B cell (primary cell): ENCODE results near the gene PKNOX2. TPM values are rescaled to one million over a fixed set of nuclear protein-coding genes. Genes with fewer than 3 reads are reported as not detected.

Experiments used
- ATAC-seq: fragments of 200-7000 bp; cut with Tn5 transposase; one replicate; pipeline ENCODE4 v1.10.0; 2021; ENCODE audit warnings: low read depth, mild to moderate bottlenecking, moderate number of reproducible peaks, moderate library complexity
- CTCF ChIA-PET: fragments of 350-600 bp; sonication (Branson Sonifier 250); formaldehyde crosslinking; loops from one replicate; lab custom pipeline; 2021; ENCODE audit warnings: antibody characterized with exemption, inconsistent platforms; lab: Charles Lee
- POLR2A ChIA-PET: fragments of 350-600 bp; sonication (Branson Sonifier 250); formaldehyde crosslinking; loops from one replicate; lab custom pipeline; 2021; ENCODE audit warnings: antibody characterized with exemption; lab: Charles Lee
- DNase-seq: peaks from one replicate; pipeline ENCODE4 v3.0.0; 2013
- H2AFZ ChIP-seq: 2 replicates; pipeline ENCODE4 v1.6.1; 2012; ENCODE audit warnings: mild to moderate bottlenecking, low read depth, low read length; ENCODE audit not compliant: insufficient read depth, poor library complexity, severe bottlenecking
- H3K27ac ChIP-seq, 2 donors: 1 replicate in 1 of 2; 2 replicates in 1 of 2; pipeline ENCODE4 v1.5.1; 2012 to 2013; ENCODE audit warnings: low read length in 2 of 2, mild to moderate bottlenecking in 2 of 2, moderate library complexity in 1 of 2
- H3K27me3 ChIP-seq, 4 experiments: fragments of 200-600 bp in 1 of 4; sonication (generic) in 1 of 4; replicated peaks in 1 of 4; 1 replicate in 2 of 4; 2 replicates in 2 of 4; pipeline versions ENCODE4 v1.6.1 to v1.7.0; 2013 to 2016; ENCODE audit warnings: low read length in 3 of 4, mild to moderate bottlenecking in 2 of 4, mixed read lengths in 1 of 4, moderate library complexity in 1 of 4; ENCODE audit not compliant: insufficient read depth in 4 of 4, control insufficient read depth in 3 of 4; ENCODE audit errors: control extremely low read depth in 1 of 4
- H3K36me3 ChIP-seq, 2 experiments: replicated peaks in 1 of 2; 1 replicate in 1 of 2; 2 replicates in 1 of 2; pipeline versions ENCODE4 v1.6.1 to v1.7.1; 2013; ENCODE audit warnings: low read length in 1 of 2; ENCODE audit not compliant: insufficient read depth in 2 of 2, control insufficient read depth in 1 of 2; ENCODE audit errors: control extremely low read depth in 1 of 2, extremely low read depth in 1 of 2
- H3K4me1 ChIP-seq, 2 donors: fragments of 200-600 bp in 1 of 2; sonication (generic) in 1 of 2; 1 replicate in 1 of 2; 2 replicates in 1 of 2; pipeline versions ENCODE4 v1.5.1 to v1.6.1; 2013 to 2017; ENCODE audit warnings: low read length in 2 of 2; ENCODE audit not compliant: control insufficient read depth in 2 of 2, insufficient read depth in 2 of 2
- H3K4me2 ChIP-seq: replicated peaks from 2 replicates; pipeline ENCODE3; 2012; ENCODE audit warnings: mild to moderate bottlenecking, low read depth, low read length; ENCODE audit not compliant: poor library complexity, severe bottlenecking
- H3K4me3 ChIP-seq, 5 experiments: fragments of 200-600 bp in 1 of 5; sonication (generic) in 1 of 5; 1 replicate in 3 of 5; 2 replicates in 2 of 5; pipeline versions ENCODE4 v1.5.1 to v1.7.0; 2011 to 2016; ENCODE audit warnings: low read length in 4 of 5, mild to moderate bottlenecking in 4 of 5, low read depth in 2 of 5, control low read depth in 1 of 5, moderate library complexity in 1 of 5; ENCODE audit not compliant: insufficient read depth in 1 of 5; ENCODE audit errors: control extremely low read depth in 1 of 5, extremely low read depth in 1 of 5
- H3K79me2 ChIP-seq: fragments of 200-600 bp; sonication (generic); one replicate; pipeline ENCODE4 v1.6.0; 2016; ENCODE audit warnings: low read length; ENCODE audit not compliant: control insufficient read depth, insufficient read depth
- H3K9ac ChIP-seq: fragments of 200-600 bp; sonication (generic); 2 replicates; pipeline ENCODE4 v1.6.1; 2017; ENCODE audit warnings: mild to moderate bottlenecking, low read length, moderate library complexity
- H3K9me3 ChIP-seq, 3 donors: one replicate each; pipeline versions ENCODE4 v1.6.1 to v1.7.1; 2013; ENCODE audit warnings: low read length in 2 of 3; ENCODE audit not compliant: control insufficient read depth in 2 of 3, insufficient read depth in 1 of 3; ENCODE audit errors: control extremely low read depth in 1 of 3
- H4K20me1 ChIP-seq: 2 replicates; pipeline ENCODE4 v1.6.0; 2012; ENCODE audit warnings: mild to moderate bottlenecking, low read length; ENCODE audit not compliant: insufficient read depth, control insufficient read depth, poor library complexity, severe bottlenecking
- H3K27ac Mint-ChIP-seq: one replicate; pipeline ENCODE4 v1.8.0; 2021; ENCODE audit warnings: mixed read lengths
- H3K27me3 Mint-ChIP-seq: one replicate; pipeline ENCODE4 v1.8.0; 2021; ENCODE audit warnings: mixed read lengths
- H3K4me1 Mint-ChIP-seq: one replicate; pipeline ENCODE4 v1.8.0; 2021; ENCODE audit warnings: mixed read lengths
- H3K4me3 Mint-ChIP-seq: one replicate; pipeline ENCODE4 v1.8.0; 2021; ENCODE audit warnings: mixed read lengths
- H3K9me3 Mint-ChIP-seq: one replicate; pipeline ENCODE4 v1.8.0; 2022; ENCODE audit warnings: mixed read lengths; ENCODE audit not compliant: insufficient read depth
- CTCF ChIP-seq: fragments of 200-600 bp; IDR thresholded peaks from one replicate; pipeline ENCODE4 v1.8.0; 2022; ENCODE audit warnings: antibody characterized with exemption, mild to moderate bottlenecking
- EZH2 ChIP-seq: IDR thresholded peaks from 2 replicates; pipeline ENCODE4 v1.6.1; 2012; ENCODE audit warnings: borderline replicate concordance, low read depth, mild to moderate bottlenecking, moderate library complexity, low read length; ENCODE audit not compliant: insufficient read depth, poor library complexity, severe bottlenecking
- WGBS: methylation state at CpG from one replicate; pipeline ENCODE4 v1.1.5; 2013; ENCODE audit warnings: missing lambda C conversion rate; ENCODE audit not compliant: insufficient coverage; 5-methylcytosine and 5-hydroxymethylcytosine counted together
- intact Hi-C: fragments of 100-400 bp; cut with micrococcal nuclease; formaldehyde crosslinking; loops from one replicate; pipeline ENCODE4 v1.10.0; 2022
- polyA plus RNA-seq: library from polyadenylated mRNA; depleted of rRNA; stranded (reverse); fragments of >200 nt; gene quantifications from 2 replicates; pipeline ENCODE4 v1.2.3, GENCODE V29; 2012
- total RNA-seq, 2 donors: library from RNA; stranded (reverse); fragments of 120-200 nt in 1 of 2; gene quantifications; 1 replicate in 1 of 2; 2 replicates in 1 of 2; pipeline versions ENCODE4 v1.2.3 to v1.2.4, GENCODE V29; 2013 to 2022

Gene PKNOX2
- total and polyA plus RNA-seq, 2 donors (not counting 1 experiment from before 2014, with no cell fraction given): not detected

- Histone ChIP-seq H3K9me3 (no peaks in the 10 kb centered on the region), H3K27ac (no peak overlapping the region), H3K27me3 (peaks cover 0 to 5% (median 2%) of the 10 kb centered on the region in 4 experiments), H3K4me3 (no peak overlapping the region), H3K9ac (no peak overlapping the region), H3K79me2 (no peaks in the 10 kb centered on the region), H4K20me1 (no peaks in the 10 kb centered on the region), H2AFZ (no peak overlapping the region), H3K36me3 (no peaks in the 10 kb centered on the region), H3K4me2 (no peak overlapping the region), H3K4me1 (no peaks in the 10 kb centered on the region)
- ATAC-seq (no peak), DNase-seq (no peak)
- POLR2A ChIA-PET: no interaction called here
- no peaks in the 10 kb centered on the region for H3K9me3 Mint-ChIP-seq
- TF ChIP-seq EZH2: no peak
- no peak for TF ChIP-seq CTCF
- no peaks in the 10 kb centered on the region for H3K4me1 Mint-ChIP-seq
- peaks cover 15% of the 10 kb centered on the region for H3K27me3 Mint-ChIP-seq
- intact Hi-C loops: no loop called here
- H3K4me3 Mint-ChIP-seq: no peak overlapping the region
- no peak overlapping the region for H3K27ac Mint-ChIP-seq
- 92% methylated on average over 1 of the region's 4 CpGs for WGBS
- CTCF ChIA-PET: interaction anchor here (1.7 kb wide), 1 partner anchor 9 kb away, joined by 4 read pairs; no protein-coding TSS in a partner anchor
These were observed 156.0 kb downstream of the PKNOX2 start for GRCh38 chr11:125320347-125321076.

GRCh38 chr11:125322289-125322688 is 157.7 kb downstream of the PKNOX2 start:
- peaks cover 22% of the 10 kb centered on the region for H3K27me3 Mint-ChIP-seq
- no peaks in the 10 kb centered on the region for H4K20me1 ChIP-seq
- H3K9ac ChIP-seq: no peak overlapping the region
- TF ChIP-seq CTCF: no peak
- TF ChIP-seq EZH2: no peak
- ATAC-seq: no peak
- H3K4me3 Mint-ChIP-seq: no peak overlapping the region
- ChIA-PET CTCF (no interaction called here), POLR2A (no interaction called here)
- DNase-seq: no peak
- H3K4me1 ChIP-seq: no peaks in the 10 kb centered on the region
- H3K4me1 Mint-ChIP-seq: no peaks in the 10 kb centered on the region
- H3K27me3 ChIP-seq: peaks cover 0 to 12% (median 2%) of the 10 kb centered on the region in 4 experiments
- no peak overlapping the region for H3K4me3 ChIP-seq
- no peak overlapping the region for H3K27ac ChIP-seq
- H3K4me2 ChIP-seq: no peak overlapping the region
- no peak overlapping the region for H3K27ac Mint-ChIP-seq
- H3K36me3 ChIP-seq: no peaks in the 10 kb centered on the region
- no peaks in the 10 kb centered on the region for H3K9me3 Mint-ChIP-seq
- no peaks in the 10 kb centered on the region for H3K79me2 ChIP-seq
- no peaks in the 10 kb centered on the region for H3K9me3 ChIP-seq
- intact Hi-C loops: no loop called here
- WGBS: 83% methylated on average over 6 of the region's 8 CpGs
- no peak overlapping the region for H2AFZ ChIP-seq
